Choroid plexus epithelial cell (primary cell): Measurements from ENCODE around the gene RNASE13.
A peak's percentile ranks its signal among the peaks of the same experiment; 100 is the strongest.

Experiments used
- DNase-seq: peaks from one replicate; pipeline ENCODE4 v3.0.0-alpha.2; 2010; ENCODE audit warnings: low read depth
- H3K4me3 ChIP-seq: 2 replicates; pipeline ENCODE4 v1.5.1; 2011; ENCODE audit warnings: low read depth, mild to moderate bottlenecking, control low read depth, low read length, moderate library complexity
- CTCF ChIP-seq: conservative IDR thresholded peaks from 2 replicates; pipeline ENCODE4 v1.5.1; 2011; ENCODE audit warnings: low read depth, mild to moderate bottlenecking, control low read depth, inconsistent platforms, low read length, moderate library complexity

Gene RNASE13

GRCh38 chr14:21032326-21033132 is 2.1 kb downstream of the RNASE13 start:
- no peak overlapping the region for H3K4me3 ChIP-seq
- TF ChIP-seq CTCF = no peak
- no peak for DNase-seq

- TF ChIP-seq CTCF = no peak
- DNase-seq = no peak
- no peak overlapping the region for H3K4me3 ChIP-seq
Observed at GRCh38 chr14:21030531-21030930, 4.1 kb downstream of the RNASE13 start.

GRCh38 chr14:21029917-21030316 is 4.7 kb downstream of the RNASE13 start, which contains the start of gene TPPP2:
TSS of gene TPPP2 (plus strand) at chr14:21030217. CDS start at chr14:21030582, 365 bp downstream.
- no peak for DNase-seq
- no peak within 1 kb of the TSS for H3K4me3 ChIP-seq
- no peak for TF ChIP-seq CTCF

- H3K4me3 ChIP-seq = no peak overlapping the region
- TF ChIP-seq CTCF = no peak
- no peak for DNase-seq
Observed at GRCh38 chr14:21026988-21027315, 7.7 kb downstream of the RNASE13 start.

- no peak overlapping the region for H3K4me3 ChIP-seq
- no peak for DNase-seq
- no peak for TF ChIP-seq CTCF
Observed at GRCh38 chr14:21026274-21026987, 8.2 kb downstream of the RNASE13 start.

GRCh38 chr14:21025371-21026273 is 9.0 kb downstream of the RNASE13 start:
- peak; percentile 21 for DNase-seq
- no peak for TF ChIP-seq CTCF
- peak overlapping the region; percentile 60 for H3K4me3 ChIP-seq
